CD1c-positive myeloid dendritic cell (primary cell): ENCODE data around the gene RASSF8.

Source experiments
- DNase-seq: peaks from one replicate; pipeline ENCODE4 v3.0.0-alpha.2; 2016; ENCODE audit errors: extremely low spot score

The RASSF8 gene

DNA sequence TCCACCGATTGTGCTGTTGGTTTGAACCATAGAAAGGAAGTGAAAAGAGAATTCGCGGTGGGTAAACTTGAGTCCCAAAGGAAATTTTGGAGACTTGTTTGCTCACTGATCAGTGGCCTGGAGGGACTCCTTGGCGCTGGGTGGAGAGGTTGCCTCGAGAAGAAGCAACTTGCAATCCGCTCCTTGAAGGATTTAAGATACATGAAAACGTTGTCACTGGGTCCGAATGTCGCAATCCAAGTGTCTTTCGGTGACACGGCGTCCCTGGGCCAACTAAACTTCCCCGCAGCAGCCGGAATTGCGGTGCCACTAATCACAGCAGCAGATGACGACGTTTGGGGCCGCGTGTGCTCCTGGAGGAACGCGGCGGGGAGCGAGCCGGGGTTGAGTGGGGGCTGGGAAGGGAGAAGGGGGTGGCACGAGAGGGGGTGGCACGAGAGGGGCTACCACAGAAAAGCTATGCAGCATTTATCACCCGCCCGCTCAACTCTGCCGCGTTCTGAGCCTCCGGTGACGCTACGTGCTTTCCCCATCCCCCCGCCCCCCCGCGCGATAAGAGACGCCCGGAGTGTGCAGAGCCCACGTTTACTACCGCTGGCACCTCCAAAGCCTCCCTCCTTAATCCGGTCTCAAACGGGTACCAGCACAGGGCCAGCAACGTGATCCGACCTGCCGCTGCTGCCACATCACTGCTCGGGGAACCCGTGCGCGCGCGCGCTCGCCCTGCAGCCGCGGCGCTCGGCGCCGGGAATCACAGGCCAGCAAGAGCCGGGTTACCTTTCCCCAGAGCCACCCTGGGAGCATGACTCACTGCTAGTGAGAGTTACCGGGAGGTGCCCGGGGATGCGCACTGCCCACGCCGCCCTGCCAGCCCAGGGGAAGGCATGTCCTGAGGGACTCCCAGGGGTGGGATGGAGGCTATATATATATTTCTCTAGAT lies 167.2 kb downstream of the RASSF8 start:
- peak; percentile 77 for DNase-seq

DNA sequence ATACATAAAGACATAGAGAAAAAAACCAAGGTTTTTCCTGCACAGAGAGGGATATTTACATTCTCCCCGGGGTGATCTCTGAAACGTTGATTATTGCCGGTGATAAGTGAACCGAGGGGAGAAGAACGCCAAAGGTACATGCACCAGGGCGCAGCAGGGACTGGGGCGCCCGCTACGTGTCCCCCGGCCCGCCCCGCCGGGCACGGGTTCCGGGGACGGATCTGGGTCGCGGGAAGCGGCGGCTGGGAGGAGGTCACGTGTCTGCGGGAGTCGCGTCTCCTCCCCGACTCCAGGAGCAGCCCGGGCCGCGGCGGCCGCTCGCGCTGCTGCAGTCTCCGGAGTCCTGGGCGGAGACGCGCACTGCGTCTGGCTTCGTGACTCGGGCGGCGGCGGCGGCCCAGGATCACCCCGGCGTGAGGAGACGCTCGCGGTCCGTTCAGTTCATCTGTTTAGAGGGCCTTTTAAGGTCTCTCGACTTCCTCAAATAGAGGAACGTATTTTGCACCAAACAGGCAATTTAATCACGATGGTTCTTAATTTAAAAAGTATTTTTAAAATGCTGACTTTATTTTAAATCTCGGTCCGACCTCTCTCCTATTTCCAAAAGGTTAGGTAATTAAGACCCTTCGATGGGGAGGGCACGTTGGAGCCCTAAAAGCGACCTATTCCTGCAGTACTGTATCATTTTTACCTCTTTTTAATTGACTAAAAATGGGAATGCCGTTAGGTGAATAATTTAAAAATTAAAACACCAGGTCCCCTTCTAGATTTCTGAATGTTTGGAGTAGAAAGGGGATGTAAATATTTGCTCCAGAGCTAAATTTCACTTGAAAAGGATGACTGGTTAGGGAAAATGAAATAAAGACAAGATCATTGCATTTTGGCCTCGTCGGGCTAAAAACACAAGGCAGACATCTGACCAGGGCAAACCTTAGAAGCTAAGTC lies 168.1 kb downstream of the RASSF8 start:
- DNase-seq, result peak; percentile 84

DNA sequence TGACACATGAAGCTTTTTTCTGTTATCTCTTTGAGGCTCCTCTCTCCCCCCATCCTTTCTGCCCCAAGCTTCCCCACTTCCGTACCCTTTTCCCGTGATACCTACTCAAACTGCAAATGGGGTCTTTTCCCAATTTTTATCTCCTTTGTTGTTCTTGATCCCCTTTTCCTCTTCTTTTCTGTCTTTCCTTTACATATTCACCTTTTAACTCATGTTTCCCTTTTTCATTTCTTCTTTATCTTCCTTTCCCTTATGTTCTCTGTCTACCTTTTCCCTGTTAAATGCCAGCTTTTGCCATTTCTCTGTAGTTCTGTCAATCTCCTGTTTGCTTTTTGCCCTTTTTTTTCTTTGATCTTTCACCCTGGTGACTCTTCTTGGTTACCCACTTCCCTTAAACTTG lies 168.9 kb downstream of the RASSF8 start:
- DNase-seq, result no peak

DNA sequence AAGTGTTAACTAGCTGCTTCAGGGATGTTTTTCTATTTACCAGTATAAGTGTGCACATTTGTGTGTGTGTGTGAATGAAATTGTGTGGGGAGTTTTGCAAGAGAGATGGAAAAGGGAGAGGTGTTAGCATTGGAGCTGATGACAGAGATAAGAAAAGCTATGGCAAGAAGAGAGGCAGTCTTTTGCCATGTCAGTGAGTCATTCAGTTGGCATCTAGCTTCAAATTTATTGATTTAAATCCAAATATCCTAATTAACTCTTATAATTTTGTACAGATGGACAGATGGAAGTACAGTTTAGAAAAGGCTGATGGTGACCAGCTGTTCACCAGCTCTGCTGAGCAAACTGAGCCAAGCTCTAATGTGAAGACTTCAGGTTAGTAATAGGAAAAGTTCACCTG lies 169.7 kb downstream of the RASSF8 start:
- no peak for DNase-seq
